ENCODE measurements around the gene CHDH.

GRCh38 chr3:53865732-53866499, 19.7 kb upstream of the CHDH start:
- TF ChIP-seq POLR2AphosphoS5 (IDR thresholded peaks at IDR 0.05; ENCODE audit: borderline replicate concordance, low read depth, low read length): no peak
- no peak for TF ChIP-seq EZH2 (IDR thresholded peaks at IDR 0.05)
